GM12891 (cell line): Measurements from ENCODE around the gene SURF6.
"Not testable (repeated sequence)": the region's sequence is repeated elsewhere in the genome, so short reads cannot be mapped to it uniquely, and the experiment has no call there.

Experiments
- POLR2A ChIP-seq: IDR thresholded peaks from 2 replicates; pipeline ENCODE4 v1.6.1; 2011; ENCODE audit warnings: low read depth, low read length, control low read depth
- POLR2AphosphoS5 ChIP-seq: IDR thresholded peaks from 2 replicates; pipeline ENCODE4 v1.6.1; 2011; ENCODE audit warnings: low read depth, low read length, control low read depth
- POU2F2 ChIP-seq: IDR thresholded peaks from 2 replicates; pipeline ENCODE4 v1.6.1; 2011; ENCODE audit warnings: low read depth, mild to moderate bottlenecking, control low read depth, low read length, moderate library complexity
- TAF1 ChIP-seq: IDR thresholded peaks from 2 replicates; pipeline ENCODE4 v1.6.1; 2011; ENCODE audit warnings: low read depth, low read length, control low read depth

DNA sequence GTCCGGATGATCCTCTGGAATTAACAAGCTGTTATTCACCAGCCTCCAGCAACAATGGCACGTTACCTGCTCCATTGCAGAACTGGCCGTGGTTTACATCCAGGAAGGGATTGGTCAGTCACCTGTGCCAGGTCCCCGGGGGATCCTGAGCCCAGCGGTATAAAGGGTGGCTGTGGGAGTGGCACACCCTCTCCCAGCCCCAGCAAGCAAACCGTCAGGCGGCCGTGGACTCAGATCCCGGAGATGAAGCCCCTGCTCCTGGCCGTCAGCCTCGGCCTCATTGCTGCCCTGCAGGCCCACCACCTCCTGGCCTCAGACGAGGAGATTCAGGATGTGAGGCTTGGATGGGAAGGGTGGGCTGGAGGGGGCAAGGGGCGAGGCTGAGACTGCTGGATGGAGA lies 18.4 kb downstream of the SURF6 start:
- not testable (repeated sequence) for TF ChIP-seq POLR2A, POU2F2, TAF1, POLR2AphosphoS5
